SW 1271 (cell line): Measurements from ENCODE around the gene POLR2J.
"Not testable (repeated sequence)": the region's sequence is repeated elsewhere in the genome, so short reads cannot be mapped to it uniquely, and the experiment has no call there.

Source experiments
- DNase-seq, 2 experiments: peaks; one replicate each; lab custom pipeline; 2025; lab: John Stamatoyannopoulos, UW

The POLR2J gene

GRCh38 chr7:102466097-102466496 is 12.6 kb downstream of the POLR2J start:
- DNase-seq: no peak

GRCh38 chr7:102464577-102465280 is 14.0 kb downstream of the POLR2J start, which contains the start of the genes ALKBH4 and LRWD1:
ALKBH4 (minus strand) TSS chr7:102464863; CDS start chr7:102464836, 27 bp downstream.
LRWD1 (plus strand) TSS chr7:102464984; CDS start chr7:102465081, 97 bp downstream.
- peak; percentile 63 to 90 for DNase-seq

- DNase-seq: no peak
These were observed 14.7 kb downstream of the POLR2J start for GRCh38 chr7:102463841-102464576.

GRCh38 chr7:102460467-102460866 is 18.3 kb downstream of the POLR2J start:
- no peak for DNase-seq

GRCh38 chr7:102459221-102459844 is 19.4 kb downstream of the POLR2J start:
- DNase-seq: no peak

GRCh38 chr7:102457352-102457924 is 21.3 kb downstream of the POLR2J start:
- DNase-seq: no peak

- DNase-seq: no peak
These were observed 22.4 kb downstream of the POLR2J start for GRCh38 chr7:102456327-102456726.

GRCh38 chr7:102455596-102455995 is 23.1 kb downstream of the POLR2J start:
- DNase-seq: no peak

- not testable (repeated sequence) for DNase-seq
These were observed 23.8 kb downstream of the POLR2J start for GRCh38 chr7:102454932-102455331.

GRCh38 chr7:102454468-102454867 is 24.3 kb downstream of the POLR2J start:
- DNase-seq: no peak

- DNase-seq: no peak
These were observed 25.4 kb downstream of the POLR2J start for GRCh38 chr7:102453319-102453718.

- DNase-seq: no peak
These were observed 26.3 kb downstream of the POLR2J start for GRCh38 chr7:102452451-102452850.

- no peak for DNase-seq
These were observed 27.2 kb downstream of the POLR2J start for GRCh38 chr7:102451371-102452054.

GRCh38 chr7:102450242-102450641 is 28.5 kb downstream of the POLR2J start:
- DNase-seq: no peak

- DNase-seq: no peak
These were observed 29.6 kb downstream of the POLR2J start for GRCh38 chr7:102449136-102449535.

- no peak for DNase-seq
These were observed 31.4 kb downstream of the POLR2J start for GRCh38 chr7:102447311-102447710.

- no peak for DNase-seq
These were observed 32.1 kb downstream of the POLR2J start for GRCh38 chr7:102446387-102447156.

- DNase-seq: no peak
These were observed 33.0 kb downstream of the POLR2J start for GRCh38 chr7:102445674-102446071.

- no peak for DNase-seq
These were observed 33.6 kb downstream of the POLR2J start for GRCh38 chr7:102444961-102445673.
